ENCODE measurements around the gene PPM1M.

The PPM1M gene

DNA sequence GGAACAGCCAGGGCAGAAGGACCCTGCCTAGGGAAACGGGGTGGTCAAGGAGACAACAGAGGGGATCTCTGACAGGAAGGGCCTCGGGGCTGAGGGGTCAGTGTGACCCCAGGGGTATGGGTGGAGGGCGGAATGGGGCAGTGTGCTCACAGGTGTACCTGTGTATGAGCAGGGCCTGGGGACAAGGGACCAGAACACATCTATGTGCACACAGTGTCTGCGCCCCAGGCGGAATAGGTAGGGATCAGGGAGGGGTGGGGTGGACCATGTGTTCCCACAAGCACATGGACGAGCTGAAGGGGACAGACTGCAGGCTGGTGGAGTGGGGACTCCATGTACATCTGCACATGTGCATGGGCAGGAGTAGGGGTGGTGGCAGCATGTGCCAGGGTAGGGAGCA lies 15.1 kb upstream of the PPM1M start:
- no peak for DNase-seq (ENCODE audit: low read depth in 1 of 2, low spot score in 1 of 2)

DNA sequence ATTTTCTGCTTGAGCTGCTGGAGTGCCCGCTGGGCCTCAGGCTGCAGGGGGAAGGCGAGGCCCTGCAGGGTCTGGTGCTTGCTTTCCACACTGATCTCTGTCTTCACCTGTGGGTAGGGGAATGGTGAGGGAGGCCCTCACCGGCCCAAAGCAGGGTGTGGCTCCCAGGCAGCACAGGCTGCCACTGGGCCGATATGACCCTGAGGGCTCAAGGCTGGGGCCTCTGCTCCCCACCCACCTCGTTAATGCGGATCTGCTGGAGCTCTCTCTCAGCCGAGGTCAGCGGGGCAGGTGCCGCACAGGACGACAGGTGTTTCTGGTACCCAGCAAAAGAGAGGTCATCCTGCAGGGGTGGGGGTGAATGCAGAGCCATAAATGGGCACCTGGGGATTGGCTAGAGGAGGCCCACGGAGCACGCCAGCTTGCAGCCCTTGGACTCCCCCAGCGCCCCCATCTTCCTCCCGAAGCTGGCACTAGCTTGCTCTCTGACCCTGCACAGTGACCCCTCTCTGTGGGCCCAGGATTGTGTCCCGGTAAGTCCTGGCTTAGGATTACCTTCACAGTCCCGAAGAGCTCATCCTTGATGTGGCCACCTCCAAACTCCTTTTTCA lies 14.6 kb upstream of the PPM1M start:
- no peak for DNase-seq (ENCODE audit: low read depth in 1 of 2, low spot score in 1 of 2)

DNA sequence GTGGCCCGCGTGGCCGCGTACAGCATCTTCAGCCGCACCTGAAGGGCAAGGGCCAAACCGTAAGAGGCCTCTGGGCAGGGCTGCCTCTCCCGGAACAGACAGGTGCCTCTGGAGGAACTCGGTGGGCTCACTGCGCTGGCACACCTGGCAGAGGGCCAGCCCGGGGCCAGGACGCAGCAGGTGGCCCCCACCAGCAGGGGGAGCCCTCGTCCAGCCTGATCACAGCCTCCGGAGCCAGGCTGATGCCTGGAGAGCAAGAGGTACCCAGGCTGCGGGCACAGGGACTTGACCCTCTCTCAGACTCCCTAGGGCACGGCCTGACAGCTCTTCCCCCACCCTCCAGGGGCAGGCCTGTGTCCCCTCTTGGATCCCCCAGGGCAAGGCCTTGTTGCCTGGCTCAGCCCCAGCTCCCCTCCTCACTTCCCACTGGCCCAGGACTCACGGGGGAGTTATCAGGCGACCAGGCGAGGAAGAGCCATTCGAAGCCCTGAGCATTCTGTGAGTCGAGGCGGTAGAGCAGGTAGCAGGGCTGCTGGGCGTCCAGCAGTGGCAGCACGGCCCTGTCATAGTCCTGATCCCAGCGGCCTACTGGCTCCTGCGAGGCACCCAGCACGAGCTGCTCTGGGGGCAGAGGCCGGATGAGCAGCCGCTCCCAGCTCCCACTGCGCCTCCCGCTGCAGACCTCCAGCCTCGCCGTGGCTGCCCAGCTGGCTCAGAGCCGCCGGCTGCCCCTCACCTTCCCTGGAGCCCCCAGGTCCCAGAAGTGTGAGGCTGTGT lies 13.9 kb upstream of the PPM1M start:
- DNase-seq (ENCODE audit: low read depth in 1 of 2, low spot score in 1 of 2) = peak; percentile 84 to 91

- no peak for DNase-seq (ENCODE audit: low read depth in 1 of 2, low spot score in 1 of 2)
Observed at GRCh38 chr3:52232279-52233107, 13.1 kb upstream of the PPM1M start.

DNA sequence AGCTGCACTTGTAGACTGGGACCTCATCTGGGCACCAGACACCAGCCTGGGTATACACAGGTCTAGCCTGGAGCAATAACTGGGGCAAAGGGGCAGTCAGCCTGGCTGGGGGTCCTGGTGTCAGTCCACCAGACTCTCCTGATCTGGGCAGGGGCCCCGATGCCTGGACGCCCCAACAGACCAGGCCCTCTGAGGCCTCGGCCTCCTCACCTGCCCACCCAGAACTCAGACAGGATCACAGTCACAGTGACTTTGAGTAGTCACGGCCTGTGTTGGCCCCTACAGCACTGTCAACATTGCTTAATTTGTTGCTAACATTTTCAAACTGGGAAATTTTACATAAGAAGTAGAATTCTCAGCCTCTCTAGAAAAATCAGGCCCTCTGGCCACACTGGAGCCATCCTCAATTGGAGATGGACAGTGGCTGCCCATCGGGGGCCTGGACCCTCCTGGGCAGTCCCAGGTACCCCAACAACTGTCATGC lies 12.4 kb upstream of the PPM1M start:
- DNase-seq (ENCODE audit: low read depth in 1 of 2, low spot score in 1 of 2) = no peak

DNA sequence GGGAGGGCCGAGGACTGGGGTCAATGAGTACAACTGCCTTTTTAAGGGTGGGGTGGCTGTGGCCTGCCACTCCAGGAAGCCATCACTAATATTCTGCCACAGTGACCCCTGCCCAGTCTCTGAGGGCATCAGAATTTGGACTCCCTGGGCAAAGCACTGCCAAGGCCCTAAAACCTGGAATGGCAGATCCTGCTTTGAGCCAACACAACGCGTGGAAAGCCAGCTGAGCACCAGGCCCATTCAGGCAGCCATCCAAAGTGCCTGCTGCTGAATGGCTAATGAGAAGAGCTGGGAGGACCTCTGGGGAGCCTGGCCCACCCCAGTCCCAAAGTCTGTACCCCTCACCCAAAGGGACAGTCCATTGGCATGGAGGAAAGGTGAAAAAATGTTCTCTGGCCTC lies 11.6 kb upstream of the PPM1M start:
- no peak for DNase-seq (ENCODE audit: low read depth in 1 of 2, low spot score in 1 of 2)

DNA sequence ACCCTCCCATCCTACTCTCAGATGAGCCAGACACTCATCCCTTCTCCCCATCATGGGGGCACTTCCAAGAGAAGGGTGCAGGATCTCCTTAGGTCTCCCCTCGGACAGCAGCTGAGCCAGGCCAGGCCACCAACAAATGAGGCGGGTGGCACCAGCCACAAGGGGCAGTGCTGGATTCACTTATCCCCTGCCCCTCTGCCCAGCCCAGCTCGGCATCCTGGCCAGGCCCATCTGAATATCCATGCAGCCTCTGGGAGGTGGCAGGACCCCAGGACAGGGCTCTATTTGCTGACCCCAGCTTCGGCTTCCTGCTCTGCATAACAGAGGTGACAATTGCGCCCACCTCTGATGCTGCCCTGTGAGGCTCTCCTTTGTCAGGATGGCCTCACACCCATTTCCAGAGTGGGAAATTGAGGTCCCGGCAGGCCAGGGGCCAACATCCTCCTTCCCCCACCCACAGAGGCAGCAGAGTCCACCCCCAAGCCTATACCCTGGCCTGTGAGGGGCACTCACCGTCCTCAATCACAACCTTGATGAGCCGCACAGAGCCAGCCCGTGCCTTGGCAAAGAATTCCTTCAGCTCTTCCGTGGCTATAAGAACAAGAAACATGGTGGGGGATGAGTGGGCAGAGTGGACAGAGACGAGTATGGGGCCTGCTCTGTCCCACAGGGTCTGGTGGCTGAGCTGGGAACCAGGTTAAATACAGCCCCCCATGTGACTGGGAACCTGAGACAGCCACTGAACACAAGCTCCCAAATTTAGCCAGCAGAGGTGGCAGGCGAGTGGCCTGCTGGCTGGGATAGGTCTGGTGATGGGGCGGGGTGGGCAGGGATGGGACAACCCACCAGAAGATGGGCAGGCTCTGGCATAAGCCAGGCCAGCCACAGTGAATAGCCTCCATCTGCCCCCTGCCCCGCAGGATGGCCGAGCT lies 10.8 kb upstream of the PPM1M start:
- DNase-seq (ENCODE audit: low read depth in 1 of 2, low spot score in 1 of 2) = no peak

DNA sequence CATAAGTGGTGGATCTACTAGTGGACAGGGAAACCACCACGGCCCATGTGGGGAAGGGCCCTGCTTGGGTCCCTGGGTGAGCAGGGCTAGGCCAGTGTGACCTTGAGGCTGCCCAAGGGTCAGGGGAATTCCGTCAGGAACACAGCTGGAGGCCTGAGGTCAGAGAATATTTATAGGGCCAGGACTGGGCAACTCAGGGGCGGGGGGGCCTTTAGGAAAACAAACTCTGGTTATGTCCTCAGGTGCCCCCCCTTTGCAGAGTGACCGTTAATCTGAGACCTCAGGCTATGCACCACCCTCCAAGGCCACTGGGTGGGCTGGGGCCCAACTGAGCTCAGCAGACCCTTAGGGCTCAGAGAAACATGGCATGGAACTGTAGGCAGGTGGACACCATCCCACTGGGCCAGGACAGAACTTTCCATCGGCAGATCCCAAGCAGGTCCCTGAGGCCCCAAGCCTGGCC lies 9.1 kb upstream of the PPM1M start:
- DNase-seq (ENCODE audit: low read depth in 1 of 2, low spot score in 1 of 2) = no peak

- no peak for DNase-seq (ENCODE audit: low read depth in 1 of 2, low spot score in 1 of 2)
Observed at GRCh38 chr3:52237006-52237656, 8.4 kb upstream of the PPM1M start.

- DNase-seq (ENCODE audit: low read depth in 1 of 2, low spot score in 1 of 2) = no peak
Observed at GRCh38 chr3:52237657-52238172, 7.8 kb upstream of the PPM1M start.

GRCh38 chr3:52238193-52238760 lies 7.3 kb upstream of the PPM1M start:
- DNase-seq (ENCODE audit: low read depth in 1 of 2, low spot score in 1 of 2) = no peak

- peak; percentile 75 to 79 for DNase-seq (ENCODE audit: low read depth in 1 of 2, low spot score in 1 of 2)
Observed at GRCh38 chr3:52238761-52239701, 6.5 kb upstream of the PPM1M start, which contains the start of gene TWF2. TSS of gene TWF2 (minus strand) at chr3:52239158. CDS start at chr3:52239016, 142 bp downstream.

DNA sequence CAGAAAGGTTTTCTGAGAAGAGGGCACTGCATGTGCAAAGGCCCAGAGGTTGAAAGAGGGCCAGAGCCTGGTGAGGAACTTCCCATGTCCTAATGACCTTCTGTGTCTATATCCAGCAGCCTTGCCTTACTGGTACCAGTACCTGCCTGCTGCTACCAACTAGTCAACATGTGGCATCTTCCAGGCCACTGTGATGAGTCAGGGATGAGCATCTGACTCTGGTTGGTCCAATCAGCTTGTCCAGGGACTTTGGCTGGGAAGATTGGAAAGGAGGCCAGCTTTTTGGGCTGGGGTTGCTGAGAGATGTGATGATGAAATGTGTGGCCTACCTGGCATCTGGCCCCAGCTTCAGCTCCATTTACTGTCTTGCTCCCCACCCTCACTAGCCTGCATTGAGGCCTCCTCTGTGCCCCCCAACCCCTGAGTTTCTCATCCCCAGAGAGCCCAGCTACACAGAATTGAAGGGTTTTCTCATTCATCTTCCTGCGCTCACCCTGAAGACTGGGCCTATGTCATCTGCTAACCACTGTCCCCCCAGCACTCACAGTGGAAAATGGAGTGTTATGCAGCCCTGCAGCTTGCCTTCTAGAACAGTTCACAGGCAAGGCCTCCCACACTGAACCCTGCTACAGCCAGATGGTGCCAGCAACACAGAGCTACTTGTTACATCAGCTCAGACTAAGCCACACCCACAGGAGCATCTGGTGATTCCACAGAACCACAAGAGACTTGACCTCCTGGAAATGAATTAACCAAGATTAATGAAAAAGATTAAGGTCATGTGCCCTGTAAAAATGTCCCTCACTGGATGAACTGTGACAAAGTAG lies 5.3 kb upstream of the PPM1M start:
- no peak for DNase-seq (ENCODE audit: low read depth in 1 of 2, low spot score in 1 of 2)

GRCh38 chr3:52240886-52241370 lies 4.6 kb upstream of the PPM1M start:
- no peak for DNase-seq (ENCODE audit: low read depth in 1 of 2, low spot score in 1 of 2)

DNA sequence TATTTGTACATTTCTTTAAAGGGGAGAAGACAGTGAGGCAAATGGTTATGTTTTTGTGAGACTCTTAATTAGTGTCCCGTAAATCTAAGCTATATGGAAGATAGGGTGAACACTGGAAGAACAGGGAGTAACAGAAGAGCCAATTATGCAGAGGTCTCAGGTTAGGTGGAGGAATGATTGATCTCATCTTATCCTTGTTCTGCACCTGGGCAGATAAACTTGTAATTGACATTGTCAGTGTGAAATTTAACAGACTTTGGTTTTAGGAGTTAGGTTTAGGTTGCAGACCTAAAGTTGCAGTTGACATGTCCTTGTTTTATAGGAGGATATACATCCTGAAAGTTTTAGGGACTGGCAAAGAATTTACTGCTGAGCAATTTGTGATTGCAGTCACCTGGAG lies 3.5 kb upstream of the PPM1M start:
- no peak for DNase-seq (ENCODE audit: low read depth in 1 of 2, low spot score in 1 of 2)

- no peak for DNase-seq (ENCODE audit: low read depth in 1 of 2, low spot score in 1 of 2)
Observed at GRCh38 chr3:52243791-52244628, 1.5 kb upstream of the PPM1M start.

GRCh38 chr3:52246264-52246620 lies 683 bp downstream of the PPM1M start:
- no peak for DNase-seq (ENCODE audit: low read depth in 1 of 2, low spot score in 1 of 2)

Measured in activated CD4-positive, alpha-beta T cell treated with anti-CD3 and anti-CD28 coated beads, Interleukin-2, amount 50 U/mL, for 24 hours (primary cell).